Neural progenitor cell (in vitro differentiated cells): Measurements from ENCODE around the gene DUOX1. TPM values are rescaled to one million over a fixed set of nuclear protein-coding genes. Genes with fewer than 3 reads are reported as not detected.

ENCODE experiments used
- DNase-seq: peaks from one replicate; pipeline ENCODE4 v3.0.0-alpha.2; 2016; ENCODE audit warnings: low spot score
- H2AFZ ChIP-seq: fragments of 200-600 bp; sonication (generic); replicated peaks from 2 replicates; pipeline ENCODE4 v1.6.1; 2016; ENCODE audit warnings: antibody characterized with exemption
- H3F3A ChIP-seq: fragments of 200-600 bp; sonication (generic); 2 replicates; pipeline ENCODE4 v1.6.1; 2016; ENCODE audit warnings: antibody characterized with exemption, low read depth
- H3K27ac ChIP-seq: fragments of 200-600 bp; sonication (generic); 2 replicates; pipeline ENCODE4 v1.5.1; 2016; ENCODE audit warnings: mild to moderate bottlenecking
- H3K27me3 ChIP-seq: fragments of 200-600 bp; sonication (generic); 2 replicates; pipeline ENCODE4 v1.6.1; 2016; ENCODE audit warnings: mild to moderate bottlenecking, moderate library complexity
- H3K36me3 ChIP-seq: fragments of 200-600 bp; sonication (generic); 2 replicates; pipeline ENCODE4 v1.5.1; 2016
- H3K4me1 ChIP-seq: fragments of 200-600 bp; sonication (generic); 2 replicates; pipeline ENCODE4 v1.6.1; 2016; ENCODE audit warnings: mixed run types
- H3K4me2 ChIP-seq: fragments of 200-600 bp; sonication (generic); 2 replicates; pipeline ENCODE4 v1.6.1; 2016
- H3K4me3 ChIP-seq: fragments of 200-600 bp; sonication (generic); 2 replicates; pipeline ENCODE4 v1.5.1; 2016
- H3K79me2 ChIP-seq: fragments of 200-600 bp; sonication (generic); 2 replicates; pipeline ENCODE4 v1.6.1; 2016; ENCODE audit warnings: low read depth
- H3K9ac ChIP-seq: fragments of 200-600 bp; sonication (generic); 2 replicates; pipeline ENCODE4 v1.6.1; 2016
- H3K9me3 ChIP-seq: fragments of 200-600 bp; sonication (generic); 2 replicates; pipeline ENCODE4 v1.5.1; 2016; ENCODE audit warnings: low read depth
- H4K20me1 ChIP-seq: fragments of 200-600 bp; sonication (generic); 2 replicates; pipeline ENCODE4 v1.6.1; 2016; ENCODE audit warnings: low read depth
- H3K27ac Mint-ChIP-seq: 3 replicates; pipeline ENCODE4 v1.8.0; 2021; ENCODE audit warnings: mixed read lengths
- H3K27me3 Mint-ChIP-seq: 2 replicates; pipeline ENCODE4 v1.8.0; 2022; ENCODE audit warnings: low read depth, mild to moderate bottlenecking, inconsistent platforms, moderate library complexity, mixed read lengths; ENCODE audit not compliant: insufficient read depth
- H3K36me3 Mint-ChIP-seq: 3 replicates; pipeline ENCODE4 v1.8.0; 2021; ENCODE audit warnings: mixed read lengths
- H3K4me1 Mint-ChIP-seq: 3 replicates; pipeline ENCODE4 v1.8.0; 2021; ENCODE audit warnings: mixed read lengths
- H3K4me3 Mint-ChIP-seq: 3 replicates; pipeline ENCODE4 v1.8.0; 2021; ENCODE audit warnings: mild to moderate bottlenecking, moderate library complexity, mixed read lengths
- H3K9me3 Mint-ChIP-seq: 3 replicates; pipeline ENCODE4 v1.8.0; 2020; ENCODE audit warnings: mixed read lengths
- CTCF ChIP-seq: fragments of 200-600 bp; sonication (generic); IDR thresholded peaks from 2 replicates; pipeline ENCODE4 v1.5.1; 2017; ENCODE audit warnings: antibody characterized with exemption, mild to moderate bottlenecking
- EZH2 ChIP-seq: fragments of 200-600 bp; sonication (generic); IDR thresholded peaks from 2 replicates; pipeline ENCODE4 v1.6.1; 2017; ENCODE audit warnings: antibody characterized with exemption, mild to moderate bottlenecking, moderate library complexity
- EZH2phosphoT487 ChIP-seq: fragments of 200-600 bp; sonication (generic); IDR thresholded peaks from 2 replicates; pipeline ENCODE4 v1.6.1; 2017; ENCODE audit warnings: antibody characterized with exemption
- total RNA-seq: library from RNA; depleted of rRNA; stranded (reverse); fragments of >200 nt; gene quantifications from 2 replicates; pipeline ENCODE4 v1.2.3, GENCODE V29; 2015; ENCODE audit warnings: low replicate concordance

The DUOX1 gene
- total RNA-seq, 1 donor from 2014 or later: 0.30 TPM

DNA sequence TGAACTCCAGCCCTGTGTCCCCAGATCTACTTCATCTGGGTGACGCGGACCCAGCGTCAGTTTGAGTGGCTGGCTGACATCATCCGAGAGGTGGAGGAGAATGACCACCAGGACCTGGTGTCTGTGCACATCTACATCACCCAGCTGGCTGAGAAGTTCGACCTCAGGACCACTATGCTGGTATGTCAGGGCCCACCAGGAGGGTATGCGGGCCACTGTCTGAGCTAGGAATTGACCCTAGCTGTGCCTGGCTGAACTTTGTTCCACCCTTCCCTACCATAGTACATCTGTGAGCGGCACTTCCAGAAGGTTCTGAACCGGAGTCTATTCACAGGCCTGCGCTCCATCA is 33.7 kb downstream of the DUOX1 start:
- Histone ChIP-seq H2AFZ (no peak overlapping the region), H4K20me1 (peaks cover 10% of the 10 kb centered on the region), H3K4me1 (peaks cover 7% of the 10 kb centered on the region), H3K27me3 (no peaks in the 10 kb centered on the region), H3K79me2 (no peaks in the 10 kb centered on the region), H3F3A (peaks cover 29% of the 10 kb centered on the region), H3K36me3 (no peaks in the 10 kb centered on the region), H3K9ac (no peak overlapping the region), H3K4me3 (no peak overlapping the region), H3K27ac (no peak overlapping the region), H3K4me2 (no peak overlapping the region), H3K9me3 (no peaks in the 10 kb centered on the region)
- TF ChIP-seq CTCF (no peak), EZH2 (no peak), EZH2phosphoT487 (no peak)
- peaks cover 3% of the 10 kb centered on the region for H3K36me3 Mint-ChIP-seq
- DNase-seq: no peak
- H3K4me1 Mint-ChIP-seq: peaks cover 15% of the 10 kb centered on the region
- H3K9me3 Mint-ChIP-seq: no peaks in the 10 kb centered on the region
- no peak overlapping the region for H3K4me3 Mint-ChIP-seq
- no peak overlapping the region for H3K27ac Mint-ChIP-seq
- H3K27me3 Mint-ChIP-seq: peaks cover 12% of the 10 kb centered on the region

DNA sequence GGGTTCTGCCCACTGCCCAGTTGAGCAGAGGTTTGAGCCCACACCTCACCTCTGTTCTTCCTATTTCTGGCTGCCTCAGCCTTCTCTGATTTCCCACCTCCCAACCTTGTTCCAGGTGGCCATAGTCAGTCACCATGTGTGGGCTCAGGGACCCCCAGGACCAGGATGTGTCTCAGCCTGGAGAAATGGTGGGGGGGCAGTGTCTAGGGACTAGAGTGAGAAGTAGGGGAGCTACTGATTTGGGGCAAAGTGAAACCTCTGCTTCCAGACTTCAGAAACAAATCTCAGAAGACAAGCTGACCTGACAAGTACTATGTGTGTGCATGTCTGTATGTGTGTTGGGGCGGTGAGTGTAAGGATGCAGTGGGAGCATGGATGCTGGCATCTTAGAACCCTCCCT is 35.1 kb downstream of the DUOX1 start:
- no peak for TF ChIP-seq EZH2phosphoT487
- no peak for TF ChIP-seq EZH2
- no peak for TF ChIP-seq CTCF
- Histone ChIP-seq H3K9ac (no peak overlapping the region), H3K9me3 (no peaks in the 10 kb centered on the region), H3F3A (peaks cover 29% of the 10 kb centered on the region), H3K27ac (no peak overlapping the region), H3K27me3 (no peaks in the 10 kb centered on the region), H3K4me1 (peaks cover 12% of the 10 kb centered on the region), H4K20me1 (peaks cover 24% of the 10 kb centered on the region), H3K4me2 (no peak overlapping the region), H3K79me2 (no peaks in the 10 kb centered on the region), H3K4me3 (no peak overlapping the region), H2AFZ (no peak overlapping the region), H3K36me3 (no peaks in the 10 kb centered on the region)
- Mint-ChIP-seq H3K9me3 (no peaks in the 10 kb centered on the region), H3K4me3 (peak overlapping the region; percentile 52), H3K27me3 (peaks cover 10% of the 10 kb centered on the region), H3K4me1 (peaks cover 14% of the 10 kb centered on the region), H3K27ac (no peak overlapping the region), H3K36me3 (peaks cover 3% of the 10 kb centered on the region)
- DNase-seq: no peak

DNA sequence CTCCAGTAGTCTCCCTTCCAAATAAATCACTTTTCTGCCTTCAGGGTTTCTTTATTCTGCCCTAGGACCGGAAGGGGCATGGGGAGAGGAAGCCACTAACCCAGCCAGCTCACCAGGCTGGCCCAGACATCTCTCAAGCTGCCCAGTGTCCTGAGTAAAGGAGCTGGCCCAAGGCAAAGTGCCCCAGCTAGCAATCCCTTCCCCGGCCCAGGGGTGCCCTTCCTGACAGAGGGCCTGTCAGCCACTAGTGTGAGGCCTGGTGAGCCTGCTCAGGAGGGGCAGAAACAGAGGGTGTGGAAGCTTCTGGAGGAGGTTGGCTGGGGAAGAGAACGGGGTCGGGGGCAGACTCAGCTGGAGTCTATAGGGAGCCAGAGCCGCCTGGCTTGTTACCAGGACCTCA is 35.7 kb downstream of the DUOX1 start:
- Histone ChIP-seq H3K4me3 (no peak overlapping the region), H2AFZ (no peak overlapping the region), H3K9ac (no peak overlapping the region), H4K20me1 (peaks cover 27% of the 10 kb centered on the region), H3K27ac (no peak overlapping the region), H3K9me3 (no peaks in the 10 kb centered on the region), H3K27me3 (no peaks in the 10 kb centered on the region), H3F3A (peaks cover 29% of the 10 kb centered on the region), H3K36me3 (no peaks in the 10 kb centered on the region), H3K4me1 (peaks cover 14% of the 10 kb centered on the region), H3K79me2 (no peaks in the 10 kb centered on the region), H3K4me2 (no peak overlapping the region)
- Mint-ChIP-seq H3K4me3 (peak overlapping the region; percentile 24), H3K9me3 (no peaks in the 10 kb centered on the region), H3K27ac (no peak overlapping the region), H3K36me3 (peaks cover 6% of the 10 kb centered on the region), H3K4me1 (peaks cover 14% of the 10 kb centered on the region), H3K27me3 (peaks cover 10% of the 10 kb centered on the region)
- no peak for DNase-seq
- no peak for TF ChIP-seq CTCF
- TF ChIP-seq EZH2: no peak
- no peak for TF ChIP-seq EZH2phosphoT487
